Daoy (cell line): ENCODE measurements around the gene TMEM120A. TPM values are rescaled to one million over a fixed set of nuclear protein-coding genes. Genes with fewer than 3 reads are reported as not detected.

ENCODE experiments used
- DNase-seq: peaks from one replicate; pipeline ENCODE4 v3.0.0-alpha.2; 2015; ENCODE audit warnings: low read depth
- total RNA-seq: library from RNA; depleted of rRNA; stranded (reverse); fragments of >200 nt; shearing (Covaris generic); gene quantifications from 2 replicates; pipeline ENCODE4 v1.2.3, GENCODE V29; 2014

Gene TMEM120A
- total RNA-seq, 1 experiment from 2014 or later: 5.5 TPM

DNA sequence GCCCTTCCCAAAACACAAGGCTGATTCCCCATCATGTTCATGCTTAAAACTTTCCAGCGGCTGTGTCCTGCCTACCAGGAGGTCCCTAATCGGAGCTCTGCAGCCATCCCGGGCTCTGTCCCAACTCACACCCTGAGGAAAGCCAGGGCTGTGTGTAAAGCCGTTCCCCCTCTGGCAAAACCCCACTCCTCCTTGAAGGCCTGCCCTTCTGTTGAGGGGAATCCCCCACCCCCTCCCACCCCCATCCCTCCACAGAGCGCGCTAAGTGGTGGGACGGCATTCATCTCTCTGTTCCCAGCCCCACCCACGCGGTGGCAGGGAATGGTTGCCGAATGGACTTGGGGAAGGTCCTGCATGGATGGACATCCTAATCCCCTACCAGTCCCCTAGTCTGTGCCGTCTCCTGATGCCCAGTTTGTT lies 667 bp upstream of the TMEM120A start:
- DNase-seq: no peak

DNA sequence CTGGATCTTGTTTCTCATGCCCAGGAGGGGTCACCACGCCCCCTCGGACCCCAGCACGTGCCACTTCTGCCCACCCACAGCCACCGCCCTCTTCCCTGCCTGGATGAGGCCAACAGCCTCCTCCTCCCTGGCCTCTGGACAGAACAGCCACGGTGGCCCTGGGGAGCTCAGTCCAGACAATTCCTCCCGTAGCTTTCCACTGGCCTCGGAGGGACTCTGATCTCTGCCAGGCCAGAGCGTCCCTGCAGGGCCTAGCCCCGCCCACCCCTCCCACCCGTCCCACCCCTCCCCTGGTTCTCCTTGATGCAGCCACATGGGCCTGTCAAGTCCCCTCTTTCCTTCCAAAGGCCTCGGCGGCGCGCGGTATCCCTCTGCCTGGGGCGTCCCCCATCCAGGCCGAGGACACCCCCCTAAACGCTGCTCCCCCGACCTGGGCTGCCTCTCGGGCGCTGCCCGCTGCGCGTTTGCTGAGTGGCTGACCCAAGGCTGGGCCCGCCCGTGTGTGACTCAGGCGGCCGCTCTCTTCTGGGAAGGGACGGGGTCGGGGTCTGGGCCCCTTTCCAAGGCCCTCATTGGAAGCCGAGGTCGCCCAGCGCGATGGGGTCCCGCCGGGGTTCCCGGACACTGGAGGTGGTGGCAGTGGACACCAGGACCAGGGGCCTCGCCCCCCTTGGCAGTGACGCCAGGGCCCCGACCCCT lies 557 bp downstream of the TMEM120A start:
- DNase-seq: peak; percentile 39

GRCh38 chr7:75992083-75992755 lies 2.2 kb downstream of the TMEM120A start:
- no peak for DNase-seq

GRCh38 chr7:75991531-75992082 lies 2.8 kb downstream of the TMEM120A start:
- no peak for DNase-seq

DNA sequence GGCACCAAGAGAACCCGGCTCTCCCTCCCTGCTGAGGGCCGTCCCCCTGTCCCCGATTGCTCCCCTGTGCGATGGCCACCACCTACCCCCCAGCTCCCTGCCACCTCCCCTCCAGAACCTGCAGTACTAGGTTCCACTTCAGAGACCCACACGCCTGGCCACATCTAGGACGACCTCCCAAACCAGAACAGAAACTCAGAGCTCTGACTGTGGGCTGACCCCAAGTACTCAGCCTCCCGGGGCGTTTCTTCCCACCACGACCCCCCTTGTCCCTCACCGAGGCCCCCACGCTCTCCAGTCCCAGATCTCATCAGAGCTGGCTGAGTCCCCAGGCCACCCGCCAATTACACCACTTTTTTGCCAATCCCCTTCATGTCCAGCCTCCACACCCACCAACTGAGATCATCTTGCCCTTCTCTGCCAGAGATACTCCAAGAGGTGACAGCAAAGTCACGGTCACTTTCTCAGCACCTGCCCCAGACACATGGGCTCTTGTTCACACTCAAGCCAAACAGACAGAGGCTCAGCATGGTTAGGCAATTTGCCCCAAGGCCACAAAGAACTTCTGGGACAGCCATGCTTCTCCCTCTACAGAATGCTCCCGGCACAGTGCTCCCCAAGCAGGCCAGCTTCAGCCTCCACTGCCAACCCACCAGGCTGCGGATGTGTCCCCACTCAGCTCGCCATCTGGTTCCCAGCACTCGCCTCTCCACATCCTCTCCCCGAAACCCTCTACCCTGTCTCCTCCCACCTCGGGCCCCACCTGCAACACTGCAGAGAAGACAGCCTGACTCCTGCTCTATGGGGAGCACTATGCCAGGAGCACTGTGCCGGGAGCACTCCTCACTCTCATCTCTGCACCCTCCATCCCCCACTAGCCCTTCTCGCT lies 4.7 kb downstream of the TMEM120A start:
- DNase-seq: no peak

DNA sequence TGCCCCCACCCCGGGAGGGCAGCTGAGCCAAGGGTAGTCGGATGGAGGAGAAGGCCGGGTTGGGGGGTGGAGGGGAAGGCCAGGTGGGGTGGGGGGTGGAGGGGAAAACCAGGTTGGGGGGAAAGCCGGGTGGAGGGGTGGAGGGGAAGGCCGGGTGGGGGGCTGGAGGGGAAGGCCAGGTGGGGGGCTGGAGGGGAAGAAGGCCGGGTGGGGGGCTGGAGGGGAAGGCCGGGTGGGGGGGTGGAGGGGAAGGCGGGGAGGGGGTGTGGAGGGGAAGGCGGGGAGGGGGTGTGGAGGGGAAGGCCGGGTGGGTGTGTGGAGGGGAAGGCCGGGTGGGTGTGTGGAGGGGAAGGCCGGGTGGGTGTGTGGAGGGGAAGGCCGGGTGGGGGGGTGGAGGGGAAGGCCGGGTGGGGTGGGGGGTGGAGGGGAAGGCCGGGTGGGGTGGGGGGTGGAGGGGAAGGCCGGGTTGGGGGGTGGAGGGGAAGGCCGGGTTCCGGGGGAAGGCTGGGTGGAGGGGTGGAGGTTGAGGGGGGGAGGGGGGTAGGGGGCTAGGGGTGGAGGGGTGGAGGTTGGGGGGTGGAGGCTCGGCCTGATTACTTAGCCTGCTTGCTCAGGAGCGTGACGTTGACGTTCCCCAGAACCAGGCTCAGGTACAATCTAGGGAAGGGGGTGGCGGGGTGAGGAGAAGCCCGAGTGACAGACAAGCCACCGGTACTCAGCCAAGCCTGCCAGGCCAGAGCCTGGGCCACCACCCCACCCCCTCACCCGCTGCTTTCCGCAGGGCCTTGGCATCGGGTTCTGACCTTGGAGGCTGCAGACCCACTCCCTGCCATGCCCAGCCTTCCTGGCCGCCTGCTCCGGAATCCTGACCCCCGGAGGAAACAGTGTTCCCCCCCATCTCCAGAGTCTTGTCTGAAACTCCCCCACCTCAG lies 5.6 kb downstream of the TMEM120A start:
- DNase-seq: no peak

DNA sequence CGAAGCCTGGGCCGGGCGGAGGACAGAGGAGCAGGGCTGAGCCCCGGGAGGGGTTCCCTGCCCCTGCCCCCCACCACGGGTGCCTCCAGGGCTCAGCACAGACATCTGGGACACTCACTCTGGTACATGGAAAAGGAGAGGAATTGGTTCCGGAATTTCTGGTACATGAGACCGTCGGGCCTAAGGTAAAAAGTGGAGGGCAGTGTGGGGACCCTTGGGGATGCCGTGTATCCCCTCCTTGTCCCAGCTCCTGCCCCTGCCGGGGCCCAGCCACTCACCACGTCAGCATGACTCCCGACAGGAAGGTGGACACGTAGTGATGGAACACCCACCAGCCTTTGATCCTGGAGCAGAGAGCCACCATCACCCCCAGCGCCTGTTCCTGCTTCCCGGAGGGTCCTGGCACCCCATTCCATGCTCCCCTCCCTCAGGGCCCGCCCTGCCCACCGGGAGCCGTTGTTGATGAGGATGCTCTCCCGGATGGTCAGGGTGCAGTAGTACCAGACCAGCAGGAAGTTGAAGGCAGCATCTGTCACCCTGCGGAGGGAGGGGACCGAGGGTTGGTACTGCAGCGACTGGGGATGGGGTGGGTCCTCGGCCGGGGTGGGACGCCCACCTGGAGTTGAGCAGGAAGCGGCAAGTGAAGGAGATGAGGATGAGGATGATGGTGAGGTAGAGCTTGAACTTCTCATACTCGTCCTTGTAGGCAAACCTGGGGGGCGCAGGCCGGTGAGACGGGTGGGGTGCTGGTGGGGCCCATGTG lies 6.4 kb downstream of the TMEM120A start:
- no peak for DNase-seq

DNA sequence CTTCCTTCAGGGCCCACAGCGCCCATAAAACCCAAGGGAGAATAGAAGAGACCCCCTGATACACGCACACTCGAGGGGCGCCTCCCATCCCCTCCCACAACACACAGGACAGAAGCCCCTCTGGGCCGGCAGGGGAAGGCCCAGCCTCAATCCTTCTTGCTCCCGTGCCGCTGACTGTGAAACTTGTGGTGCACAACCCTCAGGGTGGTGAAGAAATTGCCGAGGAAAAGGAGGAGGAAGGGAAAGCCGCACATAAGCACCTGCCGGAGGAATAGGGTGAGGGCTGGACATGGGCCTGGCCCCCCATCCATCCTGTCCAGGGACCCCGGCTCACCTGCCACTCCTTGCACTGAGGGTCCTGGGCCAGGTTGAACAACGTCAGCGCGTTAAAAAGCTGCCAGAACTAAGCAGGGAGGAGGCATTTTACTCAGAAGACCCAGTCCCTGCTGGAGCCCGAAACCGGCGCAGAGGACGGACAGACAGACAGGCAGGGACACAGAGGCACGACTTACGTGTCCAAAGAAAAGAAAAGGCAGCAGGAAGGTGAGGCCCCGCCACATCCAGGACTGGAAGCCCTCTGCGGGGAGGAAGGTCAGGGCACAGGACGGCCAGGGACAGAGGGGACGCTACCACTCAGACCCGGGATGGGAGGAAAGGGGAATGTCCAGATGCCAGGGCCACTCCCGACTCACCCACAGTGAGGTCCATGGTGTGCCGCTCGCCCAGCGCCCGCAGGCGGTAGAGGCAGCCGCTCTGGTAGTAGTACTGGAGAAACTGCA lies 7.2 kb downstream of the TMEM120A start:
- no peak for DNase-seq

- no peak for DNase-seq
Measured at GRCh38 chr7:75986147-75986781, 8.1 kb downstream of the TMEM120A start.

DNA sequence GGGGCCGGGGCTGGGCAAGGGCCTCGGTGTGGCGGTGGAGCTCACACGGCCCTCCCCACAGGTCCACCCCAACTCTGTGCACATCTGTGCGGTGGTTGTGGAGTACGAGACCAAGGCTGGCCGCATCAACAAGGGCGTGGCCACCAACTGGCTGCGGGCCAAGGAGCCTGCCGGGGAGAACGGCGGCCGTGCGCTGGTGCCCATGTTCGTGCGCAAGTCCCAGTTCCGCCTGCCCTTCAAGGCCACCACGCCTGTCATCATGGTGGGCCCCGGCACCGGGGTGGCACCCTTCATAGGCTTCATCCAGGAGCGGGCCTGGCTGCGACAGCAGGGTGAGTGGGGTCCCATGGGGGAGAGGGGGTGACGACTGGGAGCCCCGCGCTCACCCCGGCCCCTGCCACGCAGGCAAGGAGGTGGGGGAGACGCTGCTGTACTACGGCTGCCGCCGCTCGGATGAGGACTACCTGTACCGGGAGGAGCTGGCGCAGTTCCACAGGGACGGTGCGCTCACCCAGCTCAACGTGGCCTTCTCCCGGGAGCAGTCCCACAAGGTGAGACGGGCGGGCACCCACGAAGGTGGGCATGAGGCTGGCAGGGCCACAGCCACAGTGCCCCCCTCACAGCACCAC lies 8.8 kb downstream of the TMEM120A start:
- no peak for DNase-seq

DNA sequence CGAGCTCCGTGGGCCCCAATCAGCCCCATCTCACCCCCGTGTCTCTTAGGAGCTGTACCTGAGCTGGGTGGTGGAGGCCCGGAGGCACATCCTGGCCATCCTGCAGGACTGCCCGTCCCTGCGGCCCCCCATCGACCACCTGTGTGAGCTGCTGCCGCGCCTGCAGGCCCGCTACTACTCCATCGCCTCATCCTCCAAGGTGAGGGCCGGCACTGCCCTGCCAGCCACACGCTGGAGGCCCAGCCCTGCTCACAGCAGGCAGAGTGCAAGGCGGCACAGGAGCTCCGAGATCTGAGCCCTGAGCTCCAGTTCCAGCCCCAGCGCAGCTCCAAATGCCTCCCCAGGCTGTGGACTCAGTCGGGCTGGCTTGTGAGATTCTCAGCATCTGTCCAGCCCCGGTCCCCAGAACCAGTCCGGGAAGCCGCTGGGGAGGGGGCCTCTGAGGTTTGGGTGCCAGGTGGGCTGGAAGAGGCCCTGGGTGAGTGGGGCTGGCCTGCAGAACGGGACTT lies 9.3 kb downstream of the TMEM120A start:
- DNase-seq: no peak

GRCh38 chr7:75984130-75985008 lies 10.0 kb downstream of the TMEM120A start:
- DNase-seq: no peak

DNA sequence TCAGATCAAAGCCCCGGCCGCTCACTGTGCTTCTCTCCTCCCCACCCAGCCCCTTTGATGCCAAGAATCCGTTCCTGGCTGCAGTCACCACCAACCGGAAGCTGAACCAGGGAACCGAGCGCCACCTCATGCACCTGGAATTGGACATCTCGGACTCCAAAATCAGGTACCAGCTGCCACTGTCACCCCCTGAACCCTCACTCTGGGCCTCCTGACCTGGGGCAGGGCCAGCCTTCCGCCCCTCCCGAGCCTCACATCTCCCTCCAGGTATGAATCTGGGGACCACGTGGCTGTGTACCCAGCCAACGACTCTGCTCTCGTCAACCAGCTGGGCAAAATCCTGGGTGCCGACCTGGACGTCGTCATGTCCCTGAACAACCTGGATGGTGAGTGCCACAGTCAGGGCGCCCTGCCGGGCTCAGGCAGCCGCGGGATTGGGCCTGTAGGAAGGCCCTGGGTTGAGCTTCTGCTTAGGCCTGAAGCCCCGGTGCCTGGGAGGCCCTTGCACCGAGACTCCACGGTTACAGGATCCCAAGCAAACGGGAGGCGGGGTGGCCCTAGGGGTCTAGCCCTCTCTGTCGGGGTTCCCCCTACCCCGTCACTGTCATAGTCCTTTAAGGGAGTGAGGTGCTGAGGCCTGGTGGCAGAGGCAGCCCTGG lies 10.8 kb downstream of the TMEM120A start:
- no peak for DNase-seq

DNA sequence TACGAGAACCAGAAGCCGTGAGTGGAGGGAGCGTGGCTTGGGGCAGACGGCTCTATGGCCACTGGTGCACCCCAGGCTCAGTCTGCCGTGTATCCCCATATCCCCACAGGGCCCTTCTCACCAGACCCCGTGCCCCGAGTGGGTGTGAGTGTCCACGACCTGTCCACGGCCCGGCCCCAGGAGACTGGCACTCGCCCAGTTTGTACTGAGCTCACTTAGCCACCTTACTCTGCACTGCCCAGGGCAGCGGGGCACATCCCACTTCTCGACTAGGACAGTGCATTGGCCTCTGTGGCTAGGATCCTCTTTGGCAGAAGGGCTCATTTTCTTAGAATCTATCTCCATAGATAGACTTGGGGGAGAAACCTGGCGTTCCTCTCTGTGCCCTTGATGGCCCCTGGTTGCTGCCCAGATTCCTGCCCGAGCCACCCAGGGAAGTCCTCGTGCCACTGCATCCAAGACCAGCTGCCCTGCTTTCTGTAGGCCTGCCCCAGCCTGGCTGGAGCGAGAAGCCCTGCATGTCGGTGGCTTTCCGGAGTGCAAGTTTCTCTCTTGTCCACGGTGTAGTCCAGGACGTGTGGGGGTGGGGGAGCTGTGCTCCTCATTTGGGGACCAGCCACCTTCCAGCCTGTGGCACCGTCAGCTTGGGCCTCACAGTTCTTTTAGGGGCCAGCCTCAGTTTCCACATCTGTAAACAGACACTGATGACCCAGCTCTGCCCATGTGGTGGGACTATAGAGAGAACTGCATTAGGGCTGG lies 11.9 kb downstream of the TMEM120A start:
- DNase-seq: no peak

DNA sequence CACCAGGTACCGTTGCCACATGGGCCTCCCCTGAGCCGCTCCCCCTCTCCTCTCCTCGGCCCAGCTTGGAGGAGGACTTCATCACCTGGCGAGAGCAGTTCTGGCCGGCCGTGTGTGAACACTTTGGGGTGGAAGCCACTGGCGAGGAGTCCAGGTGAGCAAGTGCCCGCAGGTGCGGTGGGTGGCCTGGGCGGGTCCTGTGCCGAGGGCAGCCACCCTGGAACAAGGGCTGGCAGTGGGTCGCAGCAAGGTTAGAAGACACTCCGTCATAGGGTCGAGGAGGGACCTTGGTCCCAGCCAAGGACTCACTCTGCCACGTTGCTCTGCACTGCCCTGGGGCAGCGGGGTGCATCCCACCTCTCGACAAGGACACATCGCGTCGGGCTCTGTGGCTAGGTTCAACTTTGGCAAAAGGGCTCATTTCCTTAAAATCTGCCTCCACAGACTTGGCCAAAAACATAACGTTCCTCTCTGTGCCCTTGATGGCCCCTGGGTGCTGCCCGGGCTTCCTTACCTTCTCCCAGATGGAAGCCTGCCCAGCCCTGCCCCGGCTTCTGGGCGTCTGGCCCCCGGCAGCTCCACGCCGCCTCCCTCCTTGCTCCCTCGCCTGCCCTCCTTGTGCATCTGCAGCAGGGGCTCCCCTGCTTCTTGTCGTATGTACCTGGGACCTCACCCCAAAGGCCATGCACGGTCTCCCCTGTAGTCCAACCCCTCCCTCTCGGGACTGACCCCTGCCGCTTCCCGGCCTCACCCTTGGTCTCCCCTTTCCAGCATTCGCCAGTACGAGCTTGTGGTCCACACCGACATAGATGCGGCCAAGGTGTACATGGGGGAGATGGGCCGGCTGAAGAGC lies 12.7 kb downstream of the TMEM120A start:
- DNase-seq: no peak
